BLaER1 treated with 17β-estradiol and CSF1 and Interleukin-3, amounts not matched to agents 10 nM and 100 nM (cell line): Measurements from ENCODE around the gene EPM2AIP1.
A peak's percentile ranks its signal among the peaks of the same experiment; 100 is the strongest.

Experiments
- H3K27ac ChIP-seq, 11 experiments: shearing (Covaris generic); formaldehyde crosslinking; 2 replicates each; pipeline ENCODE4 v1.8.1; 2022
- H3K27me3 ChIP-seq, 11 experiments: shearing (Covaris generic); formaldehyde crosslinking; 2 replicates each; pipeline ENCODE4 v1.8.1; 2022
- H3K36me3 ChIP-seq, 11 experiments: shearing (Covaris generic); formaldehyde crosslinking; 2 replicates each; pipeline ENCODE4 v1.8.1; 2022
- H3K4me1 ChIP-seq, 10 experiments: shearing (Covaris generic); formaldehyde crosslinking; 2 replicates each; pipeline ENCODE4 v1.8.1; 2022
- H3K4me2 ChIP-seq, 11 experiments: shearing (Covaris generic); formaldehyde crosslinking; 2 replicates each; pipeline ENCODE4 v1.8.1; 2022
- H3K4me3 ChIP-seq, 10 experiments: shearing (Covaris generic); formaldehyde crosslinking; 2 replicates each; pipeline ENCODE4 v1.8.1; 2022
- H3K9ac ChIP-seq, 11 experiments: shearing (Covaris generic); formaldehyde crosslinking; 2 replicates each; pipeline ENCODE4 v1.8.1; 2022
- H3K9me3 ChIP-seq, 11 experiments: shearing (Covaris generic); formaldehyde crosslinking; replicated peaks in 1 of 11; 2 replicates each; pipeline ENCODE4 v1.8.1; 2022
- H4K20me1 ChIP-seq, 11 experiments: shearing (Covaris generic); formaldehyde crosslinking; 2 replicates each; pipeline ENCODE4 v1.8.1; 2022
- Cebpa-rat ChIP-seq, 11 experiments: shearing (Covaris generic); IDR thresholded peaks; 2 replicates each; pipeline ENCODE4 v1.8.1; 2022

EPM2AIP1 gene

DNA sequence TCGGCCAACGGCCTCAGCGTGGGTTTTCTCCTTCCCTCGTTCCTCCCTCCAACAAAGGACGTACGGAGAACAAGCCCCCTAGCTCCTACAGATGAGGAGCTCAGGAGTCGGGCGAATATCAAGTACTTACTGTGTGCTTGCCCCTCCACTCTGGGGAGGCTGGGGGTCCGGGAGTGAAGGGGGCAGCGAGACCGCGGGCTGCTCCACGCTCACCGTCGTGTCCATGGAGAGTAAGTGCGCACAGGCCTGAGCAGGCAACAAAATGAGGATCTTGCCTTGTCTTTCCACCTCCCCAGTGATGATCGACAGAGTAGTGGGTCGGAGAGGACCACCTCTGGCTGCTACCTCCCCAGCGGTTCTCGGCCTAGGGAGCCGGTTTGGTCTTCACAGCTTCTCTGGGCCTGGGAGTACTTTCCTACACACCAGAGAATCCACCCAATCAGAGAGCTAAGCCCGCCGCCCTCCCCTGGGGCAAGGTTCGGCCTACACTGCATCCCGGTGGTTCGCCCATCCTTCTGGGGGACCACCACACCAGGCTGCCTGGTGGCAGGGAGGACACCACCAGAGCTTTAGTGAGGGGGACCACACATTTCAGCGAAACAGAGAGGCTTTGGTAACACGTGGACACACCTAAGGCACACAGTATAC, 47.5 kb downstream of the EPM2AIP1 start:
- peak overlapping the region; percentile 70 to 90 (median 80); a peak in 19 of 20 replicates for H3K4me3 ChIP-seq
- peaks cover 4 to 18% (median 11%) of the 10 kb centered on the region in 10 experiments; a peak in 16 of 20 replicates for H3K4me1 ChIP-seq
- no peaks in the 10 kb centered on the region; a peak in 2 of 22 replicates for H4K20me1 ChIP-seq
- no peak for TF ChIP-seq Cebpa-rat (IDR thresholded peaks at IDR 0.05)
- H3K27me3 ChIP-seq, result no peaks in the 10 kb centered on the region
- H3K9me3 ChIP-seq, result peaks cover 28 to 50% (median 47%) of the 10 kb centered on the region in 11 experiments
- H3K9ac ChIP-seq, result peak overlapping the region in 9 of 11 experiments; percentile 84 to 95 (median 89); a peak in 13 of 22 replicates
- peak overlapping the region in 8 of 11 experiments; percentile 86 to 96 (median 90); a peak in 14 of 22 replicates for H3K27ac ChIP-seq
- no peaks in the 10 kb centered on the region; a peak in 1 of 22 replicates for H3K36me3 ChIP-seq
- H3K4me2 ChIP-seq, result peak overlapping the region; percentile 80 to 97 (median 90)

DNA sequence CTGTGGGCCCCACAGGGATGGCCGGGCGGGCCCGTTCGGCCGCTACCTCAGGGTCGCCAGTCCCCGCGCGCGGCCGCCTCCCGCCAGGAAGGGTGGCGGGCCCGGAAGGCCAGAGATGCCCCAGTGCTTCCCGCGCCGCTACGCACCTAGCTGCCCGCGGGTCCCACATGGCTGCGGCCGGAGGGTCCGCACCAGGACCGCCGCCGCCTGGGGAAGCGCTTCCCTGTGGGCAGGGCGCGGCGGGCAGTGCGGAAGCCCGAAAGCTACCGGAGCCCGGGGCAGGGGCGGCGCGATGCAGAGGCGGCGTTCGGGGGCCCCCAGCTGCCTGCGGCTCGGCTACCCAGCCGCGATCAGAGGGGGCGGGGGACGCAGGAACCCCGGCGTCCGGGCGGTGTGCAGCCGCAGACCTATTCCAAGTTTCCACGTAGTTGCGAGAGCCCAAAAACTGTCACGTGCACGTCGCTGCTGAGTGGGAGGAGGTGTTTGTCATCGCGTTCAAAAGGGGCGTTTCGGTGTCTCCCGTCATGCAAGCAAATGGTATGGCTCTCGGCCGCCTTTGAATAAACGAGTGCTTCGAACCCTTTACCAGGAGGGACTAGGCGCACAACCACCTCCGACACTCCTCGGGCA, 48.2 kb downstream of the EPM2AIP1 start, which contains the start of gene TRANK1:
TRANK1 (minus strand) TSS at position 414 of the 630 bp plus-strand sequence; CDS start at position 169, 245 bp downstream.
- peak within 1 kb of the TSS; percentile 71 to 96 (median 89) for H3K27ac ChIP-seq
- peak within 1 kb of the TSS; percentile 80 to 97 (median 90) for H3K4me2 ChIP-seq
- H4K20me1 ChIP-seq, result no peaks in the 10 kb centered on the region; a peak in 2 of 22 replicates
- no peak for TF ChIP-seq Cebpa-rat (IDR thresholded peaks at IDR 0.05)
- no peaks in the 10 kb centered on the region for H3K27me3 ChIP-seq
- H3K9me3 ChIP-seq, result peaks cover 28 to 47% (median 47%) of the 10 kb centered on the region in 11 experiments
- H3K4me1 ChIP-seq, result peaks cover 4 to 18% (median 11%) of the 10 kb centered on the region in 10 experiments; a peak in 16 of 20 replicates
- H3K9ac ChIP-seq, result peak within 1 kb of the TSS; percentile 84 to 95 (median 88)
- H3K36me3 ChIP-seq, result no peaks in the 10 kb centered on the region; a peak in 1 of 22 replicates
- H3K4me3 ChIP-seq, result peak within 1 kb of the TSS; percentile 70 to 90 (median 80)

DNA sequence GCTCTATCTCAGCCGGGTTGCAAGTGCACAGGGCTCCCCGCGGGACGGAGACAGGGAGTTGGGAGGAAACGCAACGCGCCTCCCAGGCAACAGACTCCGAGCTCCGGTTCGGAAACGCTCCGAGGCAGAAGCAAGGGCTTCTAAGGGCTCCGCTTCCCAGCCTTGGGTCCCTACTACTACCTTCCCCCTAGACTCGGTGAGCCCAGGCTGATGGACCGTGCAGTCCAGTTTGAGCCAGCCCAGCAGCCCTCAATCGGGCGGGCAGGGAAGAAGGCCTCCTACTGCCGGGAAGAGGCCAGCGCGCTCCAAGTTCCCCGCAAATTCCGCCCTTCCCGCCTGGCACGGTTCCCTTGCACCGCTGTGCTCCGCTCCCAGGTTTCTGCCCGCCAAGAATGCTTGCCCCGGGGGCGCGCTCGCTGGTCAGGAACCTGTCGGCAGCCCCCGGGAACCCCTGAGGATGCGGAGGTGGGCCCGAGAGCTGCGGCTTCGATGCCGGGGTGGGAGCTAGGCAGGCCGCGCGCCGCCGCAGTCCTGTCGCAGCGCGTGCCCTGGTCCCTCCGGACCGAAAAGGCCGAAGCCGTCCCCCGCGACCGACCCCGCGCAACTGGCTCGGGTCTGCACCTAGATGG, 48.8 kb downstream of the EPM2AIP1 start:
- TF ChIP-seq Cebpa-rat (IDR thresholded peaks at IDR 0.05), result no peak
- peak overlapping the region; percentile 80 to 97 (median 90) for H3K4me2 ChIP-seq
- H3K36me3 ChIP-seq, result no peaks in the 10 kb centered on the region; a peak in 1 of 22 replicates
- H3K9ac ChIP-seq, result peak overlapping the region; percentile 84 to 95 (median 88)
- peaks cover 28 to 41% (median 41%) of the 10 kb centered on the region in 11 experiments for H3K9me3 ChIP-seq
- no peaks in the 10 kb centered on the region; a peak in 2 of 22 replicates for H4K20me1 ChIP-seq
- peak overlapping the region; percentile 70 to 90 (median 80) for H3K4me3 ChIP-seq
- peaks cover 4 to 18% (median 11%) of the 10 kb centered on the region in 10 experiments; a peak in 16 of 20 replicates for H3K4me1 ChIP-seq
- peak overlapping the region; percentile 71 to 96 (median 89) for H3K27ac ChIP-seq
- no peaks in the 10 kb centered on the region for H3K27me3 ChIP-seq

DNA sequence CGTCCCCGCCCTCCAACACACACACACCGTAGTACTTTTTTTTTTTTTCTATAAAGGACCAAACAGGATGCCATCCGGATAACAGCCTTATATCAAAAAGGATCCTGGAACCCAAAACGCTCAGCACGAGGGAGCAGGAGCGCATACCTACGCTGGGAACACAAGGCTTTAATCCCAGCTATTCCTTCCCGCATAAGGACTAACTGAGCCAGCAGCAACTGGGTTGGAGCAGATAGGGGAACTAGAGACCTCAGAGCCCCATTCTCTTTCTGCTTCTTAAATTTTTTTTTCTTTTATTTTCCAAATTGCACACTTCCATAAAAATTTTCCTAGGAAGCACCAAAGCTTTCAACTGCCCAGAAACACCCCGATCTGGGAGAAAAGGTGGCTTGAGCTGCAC, 49.3 kb downstream of the EPM2AIP1 start:
- H3K4me2 ChIP-seq, result peak overlapping the region; percentile 80 to 97 (median 90)
- TF ChIP-seq Cebpa-rat (IDR thresholded peaks at IDR 0.05), result no peak
- peak overlapping the region; percentile 70 to 90 (median 80) for H3K4me3 ChIP-seq
- H3K4me1 ChIP-seq, result peaks cover 4 to 18% (median 11%) of the 10 kb centered on the region in 10 experiments; a peak in 16 of 20 replicates
- H3K36me3 ChIP-seq, result peaks cover 0 to 2% (median 0%) of the 10 kb centered on the region in 11 experiments; a peak in 2 of 22 replicates
- H3K27ac ChIP-seq, result peak overlapping the region; percentile 71 to 96 (median 89); a peak in 21 of 22 replicates
- no peaks in the 10 kb centered on the region; a peak in 2 of 22 replicates for H4K20me1 ChIP-seq
- no peaks in the 10 kb centered on the region for H3K27me3 ChIP-seq
- H3K9me3 ChIP-seq, result peaks cover 23 to 36% (median 36%) of the 10 kb centered on the region in 11 experiments
- H3K9ac ChIP-seq, result peak overlapping the region; percentile 84 to 95 (median 88)

DNA sequence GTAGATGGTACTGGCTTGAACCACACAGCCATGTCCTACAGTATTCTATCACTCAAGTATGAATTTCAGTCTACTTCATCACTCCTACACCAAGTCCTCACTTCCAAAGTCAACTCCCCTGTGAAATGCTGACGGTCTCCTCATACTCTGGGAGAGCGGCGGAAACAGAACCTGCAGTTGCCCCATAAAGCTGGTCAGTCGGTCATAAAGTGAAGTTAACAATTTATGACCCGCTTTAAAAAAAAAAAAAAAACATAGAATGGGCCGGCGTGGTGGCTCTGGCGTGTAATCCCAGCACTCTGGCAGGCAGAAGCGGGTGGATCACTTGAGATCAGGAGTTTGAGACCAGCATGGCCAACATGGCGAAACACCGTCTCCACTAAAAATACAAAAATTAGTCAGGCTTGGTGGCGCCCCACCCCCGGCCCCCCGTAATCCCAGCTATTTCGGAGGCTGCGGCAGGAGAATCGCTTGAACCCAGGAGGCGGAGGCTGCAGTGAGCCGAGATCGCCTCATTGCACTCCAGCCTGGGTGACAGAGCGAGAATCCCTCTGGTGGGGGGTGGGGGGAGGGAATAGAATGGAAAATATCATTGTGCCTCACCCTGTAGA, 50.2 kb downstream of the EPM2AIP1 start:
- Histone ChIP-seq H3K4me1 (peaks cover 4 to 18% (median 11%) of the 10 kb centered on the region in 10 experiments; a peak in 16 of 20 replicates), H4K20me1 (no peaks in the 10 kb centered on the region; a peak in 2 of 22 replicates), H3K4me2 (peak overlapping the region in 9 of 11 experiments; percentile 10 to 93 (median 25); a peak in 11 of 22 replicates)

DNA sequence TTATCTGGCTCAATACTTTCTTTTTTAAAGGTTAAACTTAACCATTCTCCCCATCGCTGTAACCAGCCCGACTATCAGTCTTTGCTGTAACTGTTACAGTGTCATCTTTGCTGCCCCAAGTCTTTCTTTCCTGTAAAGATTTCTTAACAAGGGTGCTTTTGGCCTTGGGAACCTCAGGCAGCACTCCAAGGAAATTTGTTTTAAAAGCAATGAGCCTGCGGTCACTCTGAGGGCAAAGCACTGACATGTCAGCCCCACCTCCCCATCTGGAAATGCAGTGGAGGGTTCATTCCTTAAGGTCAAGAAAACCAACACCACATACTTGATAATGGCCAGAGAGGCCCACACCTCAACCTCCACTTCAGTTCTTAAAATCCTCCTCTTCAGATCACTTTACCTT, 51.3 kb downstream of the EPM2AIP1 start:
- Histone ChIP-seq H3K36me3 (peaks cover 0 to 4% (median 0%) of the 10 kb centered on the region in 11 experiments; a peak in 2 of 22 replicates), H4K20me1 (no peaks in the 10 kb centered on the region; a peak in 2 of 22 replicates), H3K27ac (no peak overlapping the region), H3K9ac (no peak overlapping the region), H3K27me3 (no peaks in the 10 kb centered on the region), H3K4me1 (peaks cover 4 to 18% (median 11%) of the 10 kb centered on the region in 10 experiments; a peak in 16 of 20 replicates), H3K9me3 (peaks cover 3 to 17% (median 16%) of the 10 kb centered on the region in 11 experiments; a peak in 21 of 22 replicates), H3K4me3 (no peak overlapping the region), H3K4me2 (no peak overlapping the region; a peak in 1 of 22 replicates)
- no peak for TF ChIP-seq Cebpa-rat (IDR thresholded peaks at IDR 0.05)

More for the DNA sequence above, 50.2 kb downstream of the EPM2AIP1 start:
- Histone ChIP-seq H3K27me3 (no peaks in the 10 kb centered on the region), H3K36me3 (peaks cover 0 to 4% (median 0%) of the 10 kb centered on the region in 11 experiments; a peak in 2 of 22 replicates), H3K27ac (no peak overlapping the region), H3K9ac (no peak overlapping the region), H3K9me3 (peaks cover 14 to 28% (median 27%) of the 10 kb centered on the region in 11 experiments), H3K4me3 (no peak overlapping the region)
- no peak for TF ChIP-seq Cebpa-rat (IDR thresholded peaks at IDR 0.05)

DNA sequence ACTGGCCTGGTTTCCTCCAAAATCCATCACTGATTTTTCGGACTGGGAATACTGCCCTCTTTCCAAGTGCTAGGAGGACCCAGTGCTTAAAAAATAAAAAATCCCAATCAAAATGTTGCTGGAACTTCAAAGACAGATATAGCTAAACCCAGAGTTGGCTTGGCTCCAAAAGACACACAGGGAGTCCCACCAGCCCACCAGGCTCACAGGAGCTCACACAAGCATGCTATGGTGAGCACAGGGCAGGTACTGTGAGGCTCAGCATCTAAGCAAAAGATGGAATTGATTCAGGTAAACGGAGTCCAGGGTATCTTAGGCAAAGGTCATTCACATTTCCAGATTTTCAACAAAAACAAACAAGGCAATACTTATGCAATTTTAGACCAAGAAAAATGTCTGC, 51.8 kb downstream of the EPM2AIP1 start:
- no peak for TF ChIP-seq Cebpa-rat (IDR thresholded peaks at IDR 0.05)
- Histone ChIP-seq H3K4me1 (peaks cover 4 to 18% (median 11%) of the 10 kb centered on the region in 10 experiments; a peak in 16 of 20 replicates), H4K20me1 (no peaks in the 10 kb centered on the region; a peak in 2 of 22 replicates), H3K9ac (no peak overlapping the region), H3K27ac (no peak overlapping the region), H3K27me3 (no peaks in the 10 kb centered on the region), H3K9me3 (peaks cover 0 to 12% (median 11%) of the 10 kb centered on the region in 11 experiments; a peak in 18 of 22 replicates), H3K36me3 (peaks cover 0 to 4% (median 0%) of the 10 kb centered on the region in 11 experiments; a peak in 2 of 22 replicates), H3K4me3 (no peak overlapping the region), H3K4me2 (no peak overlapping the region)

DNA sequence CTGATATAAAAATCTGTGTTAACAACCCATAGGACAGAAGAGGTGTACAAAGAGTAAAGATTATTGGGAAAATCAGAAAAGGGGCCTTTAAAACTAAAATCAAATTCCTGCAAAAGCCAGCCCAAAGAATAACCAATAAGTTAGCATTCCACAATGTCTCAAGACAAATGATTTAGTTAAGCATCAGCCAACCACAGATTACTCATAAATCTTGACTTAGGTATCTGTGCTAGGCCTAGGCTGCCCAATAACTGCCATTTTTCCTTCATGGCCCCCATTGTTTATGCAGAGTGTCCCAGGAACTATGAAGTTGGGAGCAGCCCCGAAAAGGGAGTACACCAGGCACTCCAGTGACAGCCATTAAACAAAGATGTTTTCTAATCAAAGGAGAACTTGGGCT, 55.4 kb downstream of the EPM2AIP1 start:
- no peak for TF ChIP-seq Cebpa-rat (IDR thresholded peaks at IDR 0.05)
- H3K4me1 ChIP-seq, result peaks cover 10 to 27% (median 13%) of the 10 kb centered on the region in 10 experiments; a peak in 18 of 20 replicates
- no peak overlapping the region for H3K4me3 ChIP-seq
- H3K4me2 ChIP-seq, result no peak overlapping the region
- no peak overlapping the region for H3K27ac ChIP-seq
- peaks cover 0 to 16% (median 4%) of the 10 kb centered on the region in 11 experiments; a peak in 9 of 22 replicates for H3K36me3 ChIP-seq
- no peak overlapping the region for H3K9ac ChIP-seq
- H3K27me3 ChIP-seq, result no peaks in the 10 kb centered on the region
- H3K9me3 ChIP-seq, result no peaks in the 10 kb centered on the region
- H4K20me1 ChIP-seq, result no peaks in the 10 kb centered on the region; a peak in 2 of 22 replicates
